COR-L47 (cell line): ENCODE measurements around the gene AGAP1.
A peak's percentile ranks its signal among the peaks of the same experiment; 100 is the strongest.

ENCODE experiments used
- DNase-seq: peaks from one replicate; lab custom pipeline; 2025; lab: John Stamatoyannopoulos, UW

Gene AGAP1

DNA sequence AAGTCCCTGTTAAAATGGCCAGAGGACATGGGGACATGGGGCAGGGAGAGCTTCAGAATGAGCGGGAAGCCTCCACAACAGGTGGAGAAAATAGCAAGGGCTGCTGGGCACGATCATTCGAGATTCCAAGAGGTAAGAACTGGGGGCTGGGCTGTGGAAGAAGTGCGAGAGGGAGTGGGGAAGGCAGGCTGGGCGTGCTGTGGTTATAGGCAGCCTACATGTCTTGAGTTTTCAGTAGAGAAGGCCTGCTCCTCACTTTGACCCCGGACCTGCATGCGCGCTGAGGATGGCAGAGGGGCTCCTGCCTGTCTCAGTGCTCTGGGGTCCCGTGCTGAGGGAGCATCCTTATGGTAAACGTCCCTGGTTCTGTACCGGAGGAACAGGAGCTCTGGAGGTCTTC, 115.5 kb downstream of the AGAP1 start:
- DNase-seq = no peak

GRCh38 chr2:235609746-235610145, 115.9 kb downstream of the AGAP1 start:
- DNase-seq = no peak

DNA sequence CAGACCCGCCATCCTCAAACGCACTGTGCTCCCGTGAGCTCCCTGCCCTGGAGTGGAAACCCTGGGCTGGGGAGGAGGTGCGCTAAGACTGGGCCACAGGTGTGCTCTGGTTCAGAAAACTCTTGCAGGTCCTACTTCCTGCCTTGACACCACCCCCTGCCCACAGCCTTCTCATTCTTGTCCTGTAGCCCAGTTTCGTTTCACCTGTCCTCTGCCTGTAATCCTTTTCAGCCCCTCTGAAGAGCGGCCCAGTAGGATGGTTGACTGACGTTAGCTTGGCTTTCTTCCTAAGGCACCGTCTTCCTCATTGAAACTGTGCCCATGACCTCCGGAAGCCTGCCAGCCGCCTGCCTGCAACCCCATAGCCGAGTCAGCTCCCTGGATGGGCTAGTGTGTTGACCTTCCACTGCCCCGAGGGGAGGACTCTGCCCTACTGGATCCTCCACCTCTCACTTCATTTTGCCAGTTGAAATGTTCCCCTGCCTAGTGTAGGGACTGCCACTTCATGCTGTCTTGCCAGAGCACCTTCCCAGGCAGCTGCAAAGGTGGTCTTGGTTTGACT, 116.9 kb downstream of the AGAP1 start:
- DNase-seq = no peak

GRCh38 chr2:235611349-235611748, 117.5 kb downstream of the AGAP1 start:
- peak; percentile 77 for DNase-seq

- no peak for DNase-seq
Measured at GRCh38 chr2:235611756-235612155, 117.9 kb downstream of the AGAP1 start.

DNA sequence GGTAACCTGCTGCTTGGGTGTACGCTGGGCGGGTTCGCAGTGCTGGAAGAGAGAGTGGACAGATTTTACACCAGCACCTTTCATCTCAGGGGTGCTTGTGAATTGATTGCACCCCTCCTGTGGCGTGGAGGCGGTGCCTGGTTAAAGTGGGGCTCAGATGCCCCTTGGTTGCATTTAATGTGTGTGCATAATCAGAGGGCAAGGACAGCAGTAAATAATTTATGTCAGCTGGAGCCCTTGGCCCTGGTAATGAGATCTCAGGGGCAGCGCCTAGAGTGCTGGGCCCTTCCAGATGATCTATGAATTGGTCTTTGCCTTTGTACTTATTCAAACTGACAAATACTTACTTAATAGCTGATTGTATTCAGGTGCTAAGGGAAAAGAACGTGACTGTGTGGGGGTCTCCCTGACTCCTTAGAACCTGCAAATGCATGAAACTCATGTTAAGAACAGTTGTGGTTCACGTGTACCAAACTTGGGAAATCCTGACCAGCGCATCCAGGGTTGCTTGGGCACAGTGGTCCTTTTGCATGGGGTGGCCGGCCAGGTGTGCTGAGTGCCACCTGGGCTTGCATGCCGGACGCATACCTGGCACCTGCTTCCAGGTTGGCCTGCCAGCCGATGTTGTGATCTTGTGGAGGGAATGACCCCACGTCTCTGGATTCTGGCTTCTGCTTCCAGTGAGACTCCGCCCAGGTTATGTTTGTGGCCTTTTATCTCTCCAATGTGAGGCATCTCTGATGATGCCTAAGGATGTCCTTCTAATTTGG, 118.5 kb downstream of the AGAP1 start:
- DNase-seq = peak; percentile 54

DNA sequence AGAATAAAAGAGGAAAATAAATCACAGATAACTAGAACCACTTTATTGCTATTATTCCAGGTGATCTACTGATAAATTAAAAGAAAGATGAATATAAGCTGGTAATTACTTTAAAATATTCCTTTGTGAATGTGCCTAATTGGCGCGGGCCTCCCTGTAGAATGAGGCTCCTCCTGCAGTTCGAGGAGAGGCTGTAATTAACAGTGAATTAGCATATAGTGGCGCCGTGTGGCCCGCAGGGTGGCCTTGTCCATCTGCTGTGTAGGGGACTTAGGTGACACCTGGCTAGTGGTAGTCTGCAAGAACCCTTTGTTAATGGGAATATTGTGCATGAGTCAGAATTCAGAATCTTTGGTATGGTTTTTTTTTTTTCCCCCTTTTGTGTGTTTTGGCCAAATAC, 119.8 kb downstream of the AGAP1 start:
- peak; percentile 80 for DNase-seq

DNA sequence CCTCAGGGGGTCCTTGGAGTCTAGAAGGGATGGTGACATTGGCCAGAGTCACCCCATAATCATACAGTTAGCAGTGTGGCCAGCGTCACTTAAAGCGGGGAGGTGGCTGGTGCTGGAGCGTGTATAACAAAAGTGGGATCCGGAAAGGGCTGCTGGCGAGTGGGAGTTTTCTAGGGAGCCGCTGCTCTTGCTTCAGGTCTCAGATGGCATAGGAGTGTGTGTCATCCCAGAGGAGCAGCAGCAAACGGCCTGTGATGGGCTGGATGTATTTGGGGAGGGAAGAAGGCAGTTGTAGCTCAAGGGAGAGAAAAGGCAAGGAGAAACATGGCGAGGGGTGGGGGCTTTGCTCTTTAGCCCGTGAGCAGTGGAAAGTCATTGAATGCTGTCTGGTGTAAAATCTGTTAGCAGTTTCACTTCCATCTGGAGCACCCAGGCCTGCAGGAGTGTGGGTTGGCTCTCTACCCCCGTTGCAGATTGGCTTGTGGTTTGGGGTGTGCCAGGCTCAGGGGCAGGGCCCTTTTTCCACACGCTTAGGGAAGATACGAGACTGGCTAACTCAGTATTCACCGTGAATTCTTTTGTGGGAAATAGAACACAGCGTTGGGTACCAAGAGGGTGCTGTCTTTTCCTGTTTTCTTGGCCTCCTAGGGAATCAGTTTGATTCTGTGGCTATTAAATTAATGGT, 120.5 kb downstream of the AGAP1 start:
- DNase-seq = no peak

GRCh38 chr2:235614900-235615712, 121.3 kb downstream of the AGAP1 start:
- no peak for DNase-seq

DNA sequence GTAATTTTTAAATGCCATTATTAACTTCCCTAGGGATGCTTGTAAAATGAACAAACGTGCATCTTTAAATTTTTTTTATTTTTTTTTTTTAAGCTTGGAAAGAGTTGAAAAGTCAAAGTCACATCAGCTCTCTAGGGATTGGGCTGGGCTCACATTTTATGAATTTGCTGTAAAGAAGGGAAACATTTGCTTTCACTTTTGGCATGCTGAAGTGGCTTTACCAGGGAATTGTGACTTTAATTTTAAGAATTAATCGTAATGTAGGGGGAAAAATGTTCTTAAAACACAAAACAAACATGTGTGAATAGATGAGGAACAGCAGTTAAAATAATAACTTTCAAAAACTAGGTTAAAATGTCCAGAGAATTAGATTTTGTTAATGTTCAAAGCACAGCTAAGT, 123.0 kb downstream of the AGAP1 start:
- no peak for DNase-seq

DNA sequence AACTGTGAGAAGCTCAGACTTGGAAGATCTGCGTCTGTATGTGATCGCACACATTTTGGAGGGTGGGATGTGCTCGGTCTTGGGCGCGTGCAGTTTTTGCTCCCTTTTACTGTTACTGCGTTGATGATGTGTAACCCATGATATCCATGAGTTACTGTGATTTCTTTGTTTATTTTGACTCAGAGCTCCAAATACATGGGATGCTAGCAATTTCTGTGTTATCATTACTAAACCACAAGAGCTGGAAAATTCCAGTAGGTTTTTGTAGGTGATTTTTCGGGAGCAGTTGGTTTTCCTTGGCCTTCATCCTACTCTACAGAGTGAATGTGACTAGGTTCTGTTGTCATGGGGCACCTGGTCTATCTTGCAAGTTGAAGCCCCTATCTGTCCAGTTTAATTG, 124.2 kb downstream of the AGAP1 start:
- DNase-seq = no peak

GRCh38 chr2:235619544-235619943, 125.7 kb downstream of the AGAP1 start:
- DNase-seq = no peak

- no peak for DNase-seq
Measured at GRCh38 chr2:235621736-235622135, 127.9 kb downstream of the AGAP1 start.

- no peak for DNase-seq
Measured at GRCh38 chr2:235623111-235623510, 129.3 kb downstream of the AGAP1 start.

DNA sequence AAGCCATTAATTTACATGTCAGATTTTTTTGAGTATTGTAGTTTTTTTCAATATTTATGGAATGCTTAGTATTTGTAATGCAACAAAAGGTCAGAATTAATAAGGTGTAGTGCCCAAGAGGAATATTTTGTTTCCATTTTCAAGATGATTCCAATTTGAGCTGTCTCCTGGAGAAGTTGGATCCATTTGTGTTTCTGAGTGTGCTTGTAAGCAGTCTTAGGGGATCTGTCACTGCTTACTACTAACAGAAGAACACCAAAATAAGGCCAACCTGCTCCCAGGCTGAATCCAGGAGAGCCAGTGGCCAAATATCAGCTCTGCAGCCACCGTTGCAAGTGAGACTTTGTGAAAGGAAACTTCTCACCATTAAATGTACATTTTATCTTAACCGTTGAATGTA, 129.9 kb downstream of the AGAP1 start:
- DNase-seq = no peak

DNA sequence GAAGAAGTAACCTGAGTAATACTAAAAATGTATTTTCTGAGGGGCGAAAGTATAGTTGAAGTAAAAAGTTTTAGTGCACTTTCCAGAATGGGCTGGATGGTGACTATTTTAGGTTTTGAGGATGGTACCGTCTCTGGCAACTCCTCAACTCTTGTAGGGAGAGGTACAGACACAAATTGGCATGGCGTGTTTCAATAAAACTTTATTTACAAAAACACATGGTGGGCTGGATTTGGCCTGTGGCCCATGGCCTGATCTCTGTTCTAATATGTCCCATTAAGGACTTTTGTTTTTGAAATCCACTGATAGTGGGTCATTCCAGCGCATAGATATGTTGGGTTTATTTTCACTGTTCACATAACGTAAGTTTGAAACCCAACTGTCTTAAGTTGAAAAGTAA, 132.8 kb downstream of the AGAP1 start:
- DNase-seq = no peak

DNA sequence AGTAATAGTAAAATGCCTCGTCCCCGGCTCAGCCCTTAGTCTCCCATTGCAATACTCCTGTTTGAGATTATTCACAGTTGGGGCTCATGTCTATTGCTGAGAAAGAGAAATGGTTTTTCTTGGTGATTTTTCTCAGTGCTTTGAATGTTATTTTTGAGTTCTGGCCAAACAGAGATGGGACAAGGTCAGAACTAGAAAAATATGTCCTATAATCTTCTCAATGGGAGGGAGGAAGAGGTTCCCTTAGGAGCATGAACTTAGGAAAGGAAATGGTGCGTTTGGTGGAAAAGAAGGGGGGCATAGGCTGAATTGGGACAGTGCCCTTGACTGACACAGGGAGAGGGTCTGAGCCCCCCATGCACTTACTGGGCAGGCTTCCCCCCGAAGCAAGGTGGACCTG, 133.8 kb downstream of the AGAP1 start:
- no peak for DNase-seq

DNA sequence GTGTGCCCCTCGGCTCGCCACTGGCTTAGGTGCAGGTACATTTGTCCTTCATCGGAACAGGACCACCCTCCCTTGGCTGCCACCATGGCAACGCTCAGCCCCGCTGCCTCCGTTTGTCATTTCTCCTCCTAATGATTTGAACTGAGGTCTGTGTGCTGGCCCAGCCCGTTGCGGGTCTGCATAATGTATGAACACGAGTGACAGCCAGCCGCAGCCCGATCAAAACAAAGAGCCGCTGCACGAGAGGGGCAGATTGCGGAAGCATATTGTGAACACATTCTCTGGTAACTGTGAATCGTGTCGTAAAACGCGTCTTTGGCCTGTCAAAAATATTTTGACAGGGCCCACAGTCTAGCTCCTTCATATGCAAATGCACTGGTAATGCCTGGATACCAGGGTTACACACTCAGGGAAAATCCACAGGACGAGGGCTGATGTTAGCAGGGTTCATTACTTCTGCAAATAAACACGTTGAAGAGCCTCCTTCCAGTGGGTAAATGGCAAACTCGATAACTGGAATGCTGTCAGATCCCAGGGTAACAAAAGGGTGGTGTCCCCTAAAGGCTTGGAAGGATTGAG, 137.0 kb downstream of the AGAP1 start:
- DNase-seq = no peak

DNA sequence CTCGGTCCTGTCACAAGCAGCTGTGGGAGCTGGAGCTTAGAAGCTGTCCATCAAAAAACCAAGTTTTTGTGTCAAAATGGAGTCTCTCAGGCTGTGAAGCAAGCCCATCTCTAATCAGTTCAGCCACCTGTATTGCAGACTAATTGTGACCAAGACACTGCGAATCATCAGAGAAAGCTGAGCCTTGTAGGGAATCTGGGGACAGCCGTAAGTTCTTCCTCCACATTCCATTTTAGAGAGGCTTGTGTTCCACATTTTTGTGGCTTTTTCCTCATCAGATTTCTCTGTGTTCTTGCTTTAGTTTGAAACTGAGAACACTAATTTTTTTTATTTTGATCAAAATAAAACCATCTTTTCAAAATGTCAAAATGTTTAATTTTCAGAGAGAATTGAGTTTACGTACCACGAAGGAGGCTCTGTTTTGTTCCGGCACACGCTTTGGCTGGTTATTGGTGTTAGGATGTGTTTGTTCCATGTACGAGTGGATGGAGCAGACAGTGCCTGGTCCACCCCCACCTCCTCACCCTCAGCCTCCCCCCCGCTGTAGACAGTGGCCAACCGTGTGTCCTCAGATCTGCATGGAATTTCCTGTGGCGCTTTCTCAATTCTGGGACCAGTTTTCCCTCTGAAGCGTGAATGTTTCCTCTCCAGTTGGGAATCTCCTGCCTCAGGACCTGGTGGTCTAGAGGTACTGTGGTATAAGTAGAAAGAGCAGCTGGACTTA, 140.8 kb downstream of the AGAP1 start:
- DNase-seq = no peak

GRCh38 chr2:235636546-235636945, 142.7 kb downstream of the AGAP1 start:
- no peak for DNase-seq

DNA sequence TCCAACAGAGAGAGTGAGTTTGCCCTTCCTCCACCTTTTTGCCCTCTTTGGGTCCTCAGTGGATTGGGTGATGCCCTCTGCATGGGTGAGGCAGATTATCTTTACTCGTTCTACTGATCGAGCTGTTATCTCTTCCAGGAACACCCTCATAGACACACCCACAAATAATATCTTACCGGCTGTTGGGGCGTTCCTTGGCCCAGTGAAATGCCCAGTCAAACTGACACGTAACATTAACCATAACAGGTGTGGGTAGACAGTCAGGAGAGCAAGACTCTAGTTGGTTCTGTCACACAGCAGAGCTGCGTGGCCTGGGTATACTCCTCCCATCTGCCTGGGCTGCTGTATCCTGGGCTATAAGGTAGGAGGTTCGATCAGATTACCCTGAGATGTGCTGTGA, 144.1 kb downstream of the AGAP1 start:
- DNase-seq = no peak
